Motor neuron (in vitro differentiated cells): ENCODE data around the gene ITGA2. TPM values are rescaled to one million over a fixed set of nuclear protein-coding genes. Genes with fewer than 3 reads are reported as not detected.
"Not testable (repeated sequence)": the region's sequence is repeated elsewhere in the genome, so short reads cannot be mapped to it uniquely, and the experiment has no call there.

Source experiments
- ATAC-seq, 8 experiments: fragments of 200-7000 bp; cut with Tn5 transposase; replicated peaks in 6 of 8; 2 replicates each; pipeline ENCODE4 v1.8.0; 2021; ENCODE audit warnings: mild to moderate bottlenecking in 8 of 8, moderate library complexity in 8 of 8
- H3K27ac ChIP-seq, 2 donors: fragments of 250-450 bp; sonication (Bioruptor Pico); 2 replicates each; pipeline ENCODE4 v1.9.0; 2021; ENCODE audit warnings: antibody characterized with exemption in 2 of 2, mild to moderate bottlenecking in 2 of 2, moderate library complexity in 1 of 2
- H3K4me1 ChIP-seq, 2 donors: fragments of 250-450 bp; sonication (Bioruptor Pico); replicated peaks in 1 of 2; 2 replicates each; pipeline ENCODE4 v1.6.1; 2021; ENCODE audit warnings: antibody characterized with exemption in 2 of 2, mild to moderate bottlenecking in 2 of 2, moderate library complexity in 1 of 2
- H3K4me3 ChIP-seq, 5 donors: fragments of 250-450 bp; sonication (Bioruptor Pico); 2 replicates each; pipeline ENCODE4 v1.9.0; 2021; ENCODE audit warnings: antibody characterized with exemption in 5 of 5, mild to moderate bottlenecking in 5 of 5, moderate library complexity in 4 of 5
- WGBS, 10 experiments: fragments of 450-650 bp; shearing (Covaris generic); methylation state at CpG; one replicate each; pipeline ENCODE4 v1.0.0; 2022; 5-methylcytosine and 5-hydroxymethylcytosine counted together
- in situ Hi-C, 9 experiments: fragments of 400-800 bp; cut with MboI; loops; one replicate each; pipeline ENCODE4 v1.15.0; 2021; ENCODE audit warnings: low sequenced_read_pairs in 9 of 9, low pct_unique_long_range_greater_than_20kb in 2 of 9; ENCODE audit not compliant: unreplicated experiment in 9 of 9
- total RNA-seq, 8 experiments: library from RNA; unstranded; fragments of 300-600 nt; gene quantifications; 2 replicates each; pipeline versions ENCODE4 v1.2.3 to v1.2.4, GENCODE V29; 2022

ITGA2 gene
- total RNA-seq, 8 experiments from 2014 or later = 0.65 to 3.1 (median 1.1) TPM

- WGBS, 10 experiments = 33 to 100% (median 88%) methylated on average over 1 of the region's 1 CpG; no CpG with 5 or more reads in 3 of the 10 experiments
- H3K4me1 ChIP-seq = no peaks in the 10 kb centered on the region
- in situ Hi-C loops = loop anchor here in 2 of 9 experiments (25.0 kb wide), 1 partner anchor 124 kb away; no protein-coding TSS in a partner anchor
- no peak overlapping the region for H3K27ac ChIP-seq
- H3K4me3 ChIP-seq = no peak overlapping the region
- peak in 1 of 8 experiments; percentile 11 for ATAC-seq
Observed at GRCh38 chr5:52963636-52964035, 25.5 kb upstream of the ITGA2 start.

GRCh38 chr5:52964138-52964537 lies 25.0 kb upstream of the ITGA2 start:
- peak in 3 of 8 experiments; percentile 59 to 82 (median 67) for ATAC-seq
- in situ Hi-C loops = loop anchor here in 2 of 9 experiments (25.0 kb wide), 1 partner anchor 123 kb away; no protein-coding TSS in a partner anchor
- Histone ChIP-seq H3K4me3 (no peak overlapping the region), H3K4me1 (no peaks in the 10 kb centered on the region), H3K27ac (no peak overlapping the region)
- WGBS, 10 experiments = 60 to 100% (median 93%) methylated on average over 1 of the region's 1 CpG; no CpG with 5 or more reads in 6 of the 10 experiments

GRCh38 chr5:52976157-52976556 lies 13.0 kb upstream of the ITGA2 start:
- H3K4me3 ChIP-seq, in situ Hi-C loops, H3K4me1 ChIP-seq, H3K27ac ChIP-seq, ATAC-seq: not testable (repeated sequence)
- 100% methylated on average over 1 to 5 of the region's 7 CpGs; no CpG with 5 or more reads in 8 of the 10 experiments for WGBS, 10 experiments

GRCh38 chr5:52977264-52977897 lies 11.8 kb upstream of the ITGA2 start:
- no peak for ATAC-seq
- H3K27ac ChIP-seq = no peak overlapping the region
- H3K4me1 ChIP-seq = no peaks in the 10 kb centered on the region
- no peak overlapping the region for H3K4me3 ChIP-seq
- in situ Hi-C loops = no loop called here
- 58 to 100% (median 81%) methylated on average over 2 to 6 of the region's 7 CpGs; no CpG with 5 or more reads in 4 of the 10 experiments for WGBS, 10 experiments

GRCh38 chr5:52981507-52981906 lies 7.6 kb upstream of the ITGA2 start:
- no peak for ATAC-seq

GRCh38 chr5:52983731-52984636 lies 5.2 kb upstream of the ITGA2 start:
- in situ Hi-C loops = no loop called here
- Histone ChIP-seq H3K4me3 (no peak overlapping the region), H3K27ac (no peak overlapping the region), H3K4me1 (no peaks in the 10 kb centered on the region)
- no peak for ATAC-seq
- WGBS, 10 experiments = 3 to 94% (median 70%) methylated on average over 2 to 3 of the region's 3 CpGs; no CpG with 5 or more reads in 1 of the 10 experiments

More at GRCh38 chr5:52981507-52981906, 7.6 kb upstream of the ITGA2 start:
- Histone ChIP-seq H3K4me1 (no peaks in the 10 kb centered on the region), H3K27ac (no peak overlapping the region), H3K4me3 (no peak overlapping the region)
- 39 to 95% (median 80%) methylated on average over 2 to 4 of the region's 4 CpGs; no CpG with 5 or more reads in 1 of the 10 experiments for WGBS, 10 experiments
- in situ Hi-C loops = no loop called here

GRCh38 chr5:52985306-52985705 lies 3.8 kb upstream of the ITGA2 start:
- in situ Hi-C loops = no loop called here
- Histone ChIP-seq H3K4me3 (no peak overlapping the region), H3K27ac (no peak overlapping the region), H3K4me1 (peaks cover 0 to 2% of the 10 kb centered on the region in 2 donors)
- 0 to 100% (median 83%) methylated on average over 1 to 3 of the region's 3 CpGs for WGBS, 10 experiments
- ATAC-seq = no peak

GRCh38 chr5:52987711-52988331 lies 1.3 kb upstream of the ITGA2 start:
- Histone ChIP-seq H3K4me3 (no peak overlapping the region), H3K4me1 (peaks cover 0 to 3% of the 10 kb centered on the region in 2 donors), H3K27ac (no peak overlapping the region)
- no peak for ATAC-seq
- WGBS, 10 experiments = 33 to 100% (median 88%) methylated on average over 1 to 4 of the region's 4 CpGs; no CpG with 5 or more reads in 4 of the 10 experiments
- in situ Hi-C loops = no loop called here

- peaks cover 0 to 3% of the 10 kb centered on the region in 2 donors for H3K4me1 ChIP-seq
- WGBS, 10 experiments = 7 to 80% (median 40%) methylated on average over 1 to 6 of the region's 16 CpGs; no CpG with 5 or more reads in 1 of the 10 experiments
- peak overlapping the region in 4 of 5 donors; percentile 34 to 45 (median 42) for H3K4me3 ChIP-seq
- ATAC-seq = peak in 1 of 8 experiments; percentile 23
- in situ Hi-C loops = no loop called here
- H3K27ac ChIP-seq = no peak overlapping the region
Observed at GRCh38 chr5:52988335-52989024, 672 bp upstream of the ITGA2 start.

- 0 to 19% (median 5%) methylated on average over 3 to 19 of the region's 27 CpGs for WGBS, 10 experiments
- in situ Hi-C loops = no loop called here
- peak; percentile 58 to 75 (median 72) for ATAC-seq
Observed at GRCh38 chr5:52989781-52990527, 802 bp downstream of the ITGA2 start.

GRCh38 chr5:52990528-52990925 lies 1.4 kb downstream of the ITGA2 start:
- WGBS, 10 experiments = 10 to 85% (median 70%) methylated on average over 2 to 4 of the region's 4 CpGs
- Histone ChIP-seq H3K4me3 (peak overlapping the region in 2 of 5 donors; percentile 34 to 44), H3K4me1 (peaks cover 0 to 3% of the 10 kb centered on the region in 2 donors), H3K27ac (no peak overlapping the region)
- in situ Hi-C loops = no loop called here
- no peak for ATAC-seq

More at GRCh38 chr5:52989781-52990527, 802 bp downstream of the ITGA2 start:
- no peak overlapping the region for H3K27ac ChIP-seq
- H3K4me3 ChIP-seq = peak overlapping the region; percentile 31 to 45 (median 40)
- peaks cover 0 to 3% of the 10 kb centered on the region in 2 donors for H3K4me1 ChIP-seq

- Histone ChIP-seq H3K27ac (no peak overlapping the region), H3K4me1 (peaks cover 12 to 15% of the 10 kb centered on the region in 2 donors), H3K4me3 (no peak overlapping the region)
- in situ Hi-C loops = no loop called here
- ATAC-seq = no peak
- 60 to 100% (median 98%) methylated on average over 1 to 2 of the region's 2 CpGs; no CpG with 5 or more reads in 2 of the 10 experiments for WGBS, 10 experiments
Observed at GRCh38 chr5:52993367-52993766, 4.2 kb downstream of the ITGA2 start.
